HUES48 (cell line): Measurements from ENCODE around the gene CDR2L.

Experiments
- H3K27ac ChIP-seq: one replicate; pipeline ENCODE4 v1.7.0; 2013; ENCODE audit warnings: low read depth, low read length, inconsistent platforms
- H3K27me3 ChIP-seq: 2 replicates; pipeline ENCODE4 v1.6.1; 2013; ENCODE audit warnings: mild to moderate bottlenecking, low read length; ENCODE audit not compliant: control insufficient read depth, insufficient read depth
- H3K36me3 ChIP-seq: 2 replicates; pipeline ENCODE4 v1.6.1; 2013; ENCODE audit warnings: low read length; ENCODE audit not compliant: control insufficient read depth, insufficient read depth
- H3K4me1 ChIP-seq: 2 replicates; pipeline ENCODE4 v1.6.1; 2013; ENCODE audit warnings: mild to moderate bottlenecking, low read length; ENCODE audit not compliant: control insufficient read depth, insufficient read depth
- H3K4me3 ChIP-seq: 2 replicates; pipeline ENCODE4 v1.5.1; 2013; ENCODE audit warnings: mild to moderate bottlenecking, low read depth, low read length
- H3K9ac ChIP-seq: 2 replicates; pipeline ENCODE4 v1.6.1; 2013; ENCODE audit warnings: mild to moderate bottlenecking, low read depth, low read length, moderate library complexity
- H3K9me3 ChIP-seq: 2 replicates; pipeline ENCODE4 v1.6.1; 2013; ENCODE audit warnings: low read length; ENCODE audit not compliant: control insufficient read depth, insufficient read depth

CDR2L gene

GRCh38 chr17:75046407-75047289 lies 59.2 kb downstream of the CDR2L start, which contains the start of the genes ATP5PD and KCTD2:
TSS of gene ATP5PD (minus strand) at chr17:75046969. CDS start at chr17:75042650, 4,319 bp downstream.
TSS of gene KCTD2 (plus strand) at chr17:75047225. CDS start at chr17:75047251, 26 bp downstream.
- Histone ChIP-seq H3K27me3 (no peaks in the 10 kb centered on the region), H3K9me3 (no peaks in the 10 kb centered on the region), H3K27ac (peak within 1 kb of the TSS; percentile 96), H3K4me3 (peak within 1 kb of the TSS; percentile 89), H3K9ac (peak within 1 kb of the TSS; percentile 87), H3K36me3 (peaks cover 32% of the 10 kb centered on the region), H3K4me1 (peaks cover 34% of the 10 kb centered on the region)

GRCh38 chr17:75047398-75048098 lies 60.1 kb downstream of the CDR2L start:
- Histone ChIP-seq H3K4me3 (peak overlapping the region; percentile 89), H3K36me3 (peaks cover 31% of the 10 kb centered on the region), H3K9ac (peak overlapping the region; percentile 69; the same call in 1 of the 2 replicates), H3K27me3 (no peaks in the 10 kb centered on the region), H3K9me3 (no peaks in the 10 kb centered on the region), H3K27ac (peak overlapping the region; percentile 68), H3K4me1 (peaks cover 26% of the 10 kb centered on the region)

GRCh38 chr17:75048249-75048878 lies 60.9 kb downstream of the CDR2L start:
- H3K9ac ChIP-seq: no peak overlapping the region
- peak overlapping the region; percentile 89 for H3K4me3 ChIP-seq
- no peaks in the 10 kb centered on the region for H3K27me3 ChIP-seq
- H3K4me1 ChIP-seq: peaks cover 19% of the 10 kb centered on the region
- peaks cover 38% of the 10 kb centered on the region for H3K36me3 ChIP-seq
- H3K27ac ChIP-seq: peak overlapping the region; percentile 42
- H3K9me3 ChIP-seq: no peaks in the 10 kb centered on the region

GRCh38 chr17:75049057-75049456 lies 61.6 kb downstream of the CDR2L start:
- H3K4me1 ChIP-seq: peaks cover 14% of the 10 kb centered on the region
- H3K9me3 ChIP-seq: no peaks in the 10 kb centered on the region
- H3K36me3 ChIP-seq: peaks cover 45% of the 10 kb centered on the region
- no peaks in the 10 kb centered on the region for H3K27me3 ChIP-seq
- peak overlapping the region; percentile 33 for H3K4me3 ChIP-seq
- no peak overlapping the region for H3K27ac ChIP-seq
- no peak overlapping the region for H3K9ac ChIP-seq

- Histone ChIP-seq H3K9ac (no peak overlapping the region), H3K36me3 (peaks cover 49% of the 10 kb centered on the region), H3K4me3 (no peak overlapping the region), H3K27me3 (no peaks in the 10 kb centered on the region), H3K27ac (no peak overlapping the region), H3K9me3 (no peaks in the 10 kb centered on the region), H3K4me1 (peaks cover 10% of the 10 kb centered on the region)
Observed at GRCh38 chr17:75049706-75050105, 62.3 kb downstream of the CDR2L start.

GRCh38 chr17:75051941-75052340 lies 64.5 kb downstream of the CDR2L start:
- no peak overlapping the region for H3K9ac ChIP-seq
- no peaks in the 10 kb centered on the region for H3K9me3 ChIP-seq
- H3K27me3 ChIP-seq: no peaks in the 10 kb centered on the region
- H3K4me3 ChIP-seq: no peak overlapping the region
- peaks cover 8% of the 10 kb centered on the region for H3K4me1 ChIP-seq
- no peak overlapping the region for H3K27ac ChIP-seq
- H3K36me3 ChIP-seq: peaks cover 66% of the 10 kb centered on the region
